ENCODE data around the gene MOV10. TPM values are rescaled to one million over a fixed set of nuclear protein-coding genes. Genes with fewer than 3 reads are reported as not detected.

Gene MOV10
- total and polyA plus RNA-seq, 9 of the 15 experiments (the other 6 are each of a cell fraction or from before 2014, with no cell fraction given): 16.7 to 105 (median 49.5) TPM

DNA sequence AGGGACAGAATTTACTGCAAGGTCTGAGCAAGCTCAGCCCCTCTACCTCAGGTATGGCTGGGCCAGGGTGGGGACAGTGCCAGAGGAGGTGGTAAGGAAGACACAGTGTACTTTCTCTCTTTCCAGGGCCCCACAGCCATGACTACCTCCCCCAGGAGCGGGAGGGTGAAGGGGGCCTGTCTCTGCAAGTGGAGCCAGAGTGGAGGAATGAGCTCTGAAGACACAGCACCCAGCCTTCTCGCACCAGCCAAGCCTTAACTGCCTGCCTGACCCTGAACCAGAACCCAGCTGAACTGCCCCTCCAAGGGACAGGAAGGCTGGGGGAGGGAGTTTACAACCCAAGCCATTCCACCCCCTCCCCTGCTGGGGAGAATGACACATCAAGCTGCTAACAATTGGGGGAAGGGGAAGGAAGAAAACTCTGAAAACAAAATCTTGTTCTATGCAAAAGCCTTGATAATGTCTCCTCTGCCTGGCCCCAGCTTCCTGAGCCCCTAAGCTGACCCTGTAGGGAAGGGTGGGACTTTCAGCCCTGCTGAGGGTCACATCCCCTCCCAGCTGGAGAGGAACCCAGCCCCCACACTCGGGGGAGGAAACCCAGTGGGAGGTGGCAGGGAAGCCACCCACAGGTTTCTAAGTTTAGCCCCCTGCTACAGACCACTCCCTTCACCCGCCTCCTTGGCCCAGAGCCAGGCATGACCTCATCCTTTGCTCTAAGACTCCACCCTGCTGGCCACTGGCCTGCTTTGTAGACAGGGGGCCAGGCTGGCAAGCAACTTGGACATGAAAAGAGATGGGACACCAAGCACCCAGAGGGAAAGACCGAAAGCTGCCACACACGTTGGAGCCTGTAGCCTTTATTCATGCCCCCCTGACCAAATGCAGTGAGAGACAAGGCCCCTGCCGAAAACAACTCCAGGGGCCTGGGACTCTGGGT lies 26.1 kb downstream of the MOV10 start (continued):
- TF ChIP-seq TCFL5 (CRISPR knock-in tag; conservative IDR thresholded peaks at IDR 0.05) (no peak), RCOR1 (IDR thresholded peaks at IDR 0.05; ENCODE audit: borderline replicate concordance in 1 of 2, low read depth in 2 of 2, low read length in 2 of 2) (peak in 1 of 2 experiments; percentile 66; a peak in 2 of 4 replicates), ZNF668 (CRISPR knock-in tag; IDR thresholded peaks at IDR 0.05) (no peak), MEF2A (IDR thresholded peaks at IDR 0.05; ENCODE audit: control insufficient read depth, low read depth, low read length) (peak; percentile 97), NR2C1 (IDR thresholded peaks at IDR 0.05) (peak; percentile 80), NR2C1 (tag; IDR thresholded peaks at IDR 0.05) (peak; percentile 63; the same call in 1 of the 2 replicates), RBBP5 (IDR thresholded peaks at IDR 0.05; ENCODE audit: borderline replicate concordance, insufficient read depth, low read length, poor library complexity, severe bottlenecking) (peak; percentile 91), PHB (CRISPR knock-in tag; IDR thresholded peaks at IDR 0.05) (peak; percentile 12), ZNF696 (CRISPR knock-in tag; conservative IDR thresholded peaks at IDR 0.05) (no peak), GABPB1 (CRISPR knock-in tag; IDR thresholded peaks at IDR 0.05) (peak; percentile 79), MAFK (IDR thresholded peaks at IDR 0.05; ENCODE audit: low read length) (peak; percentile 53), MCM2 (IDR thresholded peaks at IDR 0.05; ENCODE audit: low read depth) (no peak), NEUROD1 (IDR thresholded peaks at IDR 0.05; ENCODE audit: borderline replicate concordance, low read depth, low read length, partially characterized antibody) (peak; percentile 76), ZNF347 (CRISPR knock-in tag; IDR thresholded peaks at IDR 0.05; ENCODE audit: low read depth) (peak; percentile 30; the same call in 1 of the 2 replicates), L3MBTL2 (IDR thresholded peaks at IDR 0.05) (peak; percentile 69), SMARCB1 (IDR thresholded peaks at IDR 0.05; ENCODE audit: insufficient read length, low read depth) (no peak)
- TF ChIP-seq, protein P1, sequence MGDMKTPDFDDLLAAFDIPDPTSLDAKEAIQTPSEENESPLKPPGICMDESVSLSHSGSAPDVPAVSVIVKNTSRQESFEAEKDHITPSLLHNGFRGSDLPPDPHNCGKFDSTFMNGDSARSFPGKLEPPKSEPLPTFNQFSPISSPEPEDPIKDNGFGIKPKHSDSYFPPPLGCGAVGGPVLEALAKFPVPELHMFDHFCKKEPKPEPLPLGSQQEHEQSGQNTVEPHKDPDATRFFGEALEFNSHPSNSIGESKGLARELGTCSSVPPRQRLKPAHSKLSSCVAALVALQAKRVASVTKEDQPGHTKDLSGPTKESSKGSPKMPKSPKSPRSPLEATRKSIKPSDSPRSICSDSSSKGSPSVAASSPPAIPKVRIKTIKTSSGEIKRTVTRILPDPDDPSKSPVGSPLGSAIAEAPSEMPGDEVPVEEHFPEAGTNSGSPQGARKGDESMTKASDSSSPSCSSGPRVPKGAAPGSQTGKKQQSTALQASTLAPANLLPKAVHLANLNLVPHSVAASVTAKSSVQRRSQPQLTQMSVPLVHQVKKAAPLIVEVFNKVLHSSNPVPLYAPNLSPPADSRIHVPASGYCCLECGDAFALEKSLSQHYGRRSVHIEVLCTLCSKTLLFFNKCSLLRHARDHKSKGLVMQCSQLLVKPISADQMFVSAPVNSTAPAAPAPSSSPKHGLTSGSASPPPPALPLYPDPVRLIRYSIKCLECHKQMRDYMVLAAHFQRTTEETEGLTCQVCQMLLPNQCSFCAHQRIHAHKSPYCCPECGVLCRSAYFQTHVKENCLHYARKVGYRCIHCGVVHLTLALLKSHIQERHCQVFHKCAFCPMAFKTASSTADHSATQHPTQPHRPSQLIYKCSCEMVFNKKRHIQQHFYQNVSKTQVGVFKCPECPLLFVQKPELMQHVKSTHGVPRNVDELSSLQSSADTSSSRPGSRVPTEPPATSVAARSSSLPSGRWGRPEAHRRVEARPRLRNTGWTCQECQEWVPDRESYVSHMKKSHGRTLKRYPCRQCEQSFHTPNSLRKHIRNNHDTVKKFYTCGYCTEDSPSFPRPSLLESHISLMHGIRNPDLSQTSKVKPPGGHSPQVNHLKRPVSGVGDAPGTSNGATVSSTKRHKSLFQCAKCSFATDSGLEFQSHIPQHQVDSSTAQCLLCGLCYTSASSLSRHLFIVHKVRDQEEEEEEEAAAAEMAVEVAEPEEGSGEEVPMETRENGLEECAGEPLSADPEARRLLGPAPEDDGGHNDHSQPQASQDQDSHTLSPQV (IDR thresholded peaks at IDR 0.05): peak; percentile 79
- TF ChIP-seq, protein P2, sequence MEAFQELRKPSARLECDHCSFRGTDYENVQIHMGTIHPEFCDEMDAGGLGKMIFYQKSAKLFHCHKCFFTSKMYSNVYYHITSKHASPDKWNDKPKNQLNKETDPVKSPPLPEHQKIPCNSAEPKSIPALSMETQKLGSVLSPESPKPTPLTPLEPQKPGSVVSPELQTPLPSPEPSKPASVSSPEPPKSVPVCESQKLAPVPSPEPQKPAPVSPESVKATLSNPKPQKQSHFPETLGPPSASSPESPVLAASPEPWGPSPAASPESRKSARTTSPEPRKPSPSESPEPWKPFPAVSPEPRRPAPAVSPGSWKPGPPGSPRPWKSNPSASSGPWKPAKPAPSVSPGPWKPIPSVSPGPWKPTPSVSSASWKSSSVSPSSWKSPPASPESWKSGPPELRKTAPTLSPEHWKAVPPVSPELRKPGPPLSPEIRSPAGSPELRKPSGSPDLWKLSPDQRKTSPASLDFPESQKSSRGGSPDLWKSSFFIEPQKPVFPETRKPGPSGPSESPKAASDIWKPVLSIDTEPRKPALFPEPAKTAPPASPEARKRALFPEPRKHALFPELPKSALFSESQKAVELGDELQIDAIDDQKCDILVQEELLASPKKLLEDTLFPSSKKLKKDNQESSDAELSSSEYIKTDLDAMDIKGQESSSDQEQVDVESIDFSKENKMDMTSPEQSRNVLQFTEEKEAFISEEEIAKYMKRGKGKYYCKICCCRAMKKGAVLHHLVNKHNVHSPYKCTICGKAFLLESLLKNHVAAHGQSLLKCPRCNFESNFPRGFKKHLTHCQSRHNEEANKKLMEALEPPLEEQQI (IDR thresholded peaks at IDR 0.05): no peak
- TF ChIP-seq, protein P3, sequence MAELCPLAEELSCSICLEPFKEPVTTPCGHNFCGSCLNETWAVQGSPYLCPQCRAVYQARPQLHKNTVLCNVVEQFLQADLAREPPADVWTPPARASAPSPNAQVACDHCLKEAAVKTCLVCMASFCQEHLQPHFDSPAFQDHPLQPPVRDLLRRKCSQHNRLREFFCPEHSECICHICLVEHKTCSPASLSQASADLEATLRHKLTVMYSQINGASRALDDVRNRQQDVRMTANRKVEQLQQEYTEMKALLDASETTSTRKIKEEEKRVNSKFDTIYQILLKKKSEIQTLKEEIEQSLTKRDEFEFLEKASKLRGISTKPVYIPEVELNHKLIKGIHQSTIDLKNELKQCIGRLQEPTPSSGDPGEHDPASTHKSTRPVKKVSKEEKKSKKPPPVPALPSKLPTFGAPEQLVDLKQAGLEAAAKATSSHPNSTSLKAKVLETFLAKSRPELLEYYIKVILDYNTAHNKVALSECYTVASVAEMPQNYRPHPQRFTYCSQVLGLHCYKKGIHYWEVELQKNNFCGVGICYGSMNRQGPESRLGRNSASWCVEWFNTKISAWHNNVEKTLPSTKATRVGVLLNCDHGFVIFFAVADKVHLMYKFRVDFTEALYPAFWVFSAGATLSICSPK (IDR thresholded peaks at IDR 0.05; ENCODE audit: borderline replicate concordance): no peak
